ENCODE measurements around the gene FGF6.

FGF6 gene

DNA sequence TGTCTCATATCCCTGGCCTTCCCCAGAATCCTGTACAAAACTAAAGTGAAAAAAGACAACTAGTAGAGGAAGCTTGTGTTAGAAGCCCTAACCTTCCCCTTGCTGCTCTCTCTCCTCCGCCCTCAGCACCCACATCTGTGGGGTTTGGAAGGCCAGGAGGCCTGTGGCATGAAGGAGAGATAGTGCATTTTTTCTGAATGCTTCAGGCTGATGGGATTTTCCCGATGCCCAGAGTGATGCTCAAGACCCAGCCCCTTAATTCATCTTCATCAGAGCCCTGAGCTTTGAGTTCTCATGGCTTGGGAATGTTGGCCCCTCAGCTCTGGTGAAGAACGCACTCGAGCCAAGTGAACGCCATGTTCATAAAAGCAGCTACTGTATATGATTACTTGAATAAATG lies 5.9 kb downstream of the FGF6 start:
- intact Hi-C loops (cut with DNase I; ENCODE audit: low total_unique reads): no loop called here
- Histone ChIP-seq H3K4me1 (no peaks in the 10 kb centered on the region), H3K36me3 (no peaks in the 10 kb centered on the region), H3K4me3 (no peak overlapping the region), H3K27ac (no peak overlapping the region), H3K27me3 (peaks cover 0 to 38% of the 10 kb centered on the region in 2 donors), H3K9me3 (no peaks in the 10 kb centered on the region)
- TF ChIP-seq, protein P1, sequence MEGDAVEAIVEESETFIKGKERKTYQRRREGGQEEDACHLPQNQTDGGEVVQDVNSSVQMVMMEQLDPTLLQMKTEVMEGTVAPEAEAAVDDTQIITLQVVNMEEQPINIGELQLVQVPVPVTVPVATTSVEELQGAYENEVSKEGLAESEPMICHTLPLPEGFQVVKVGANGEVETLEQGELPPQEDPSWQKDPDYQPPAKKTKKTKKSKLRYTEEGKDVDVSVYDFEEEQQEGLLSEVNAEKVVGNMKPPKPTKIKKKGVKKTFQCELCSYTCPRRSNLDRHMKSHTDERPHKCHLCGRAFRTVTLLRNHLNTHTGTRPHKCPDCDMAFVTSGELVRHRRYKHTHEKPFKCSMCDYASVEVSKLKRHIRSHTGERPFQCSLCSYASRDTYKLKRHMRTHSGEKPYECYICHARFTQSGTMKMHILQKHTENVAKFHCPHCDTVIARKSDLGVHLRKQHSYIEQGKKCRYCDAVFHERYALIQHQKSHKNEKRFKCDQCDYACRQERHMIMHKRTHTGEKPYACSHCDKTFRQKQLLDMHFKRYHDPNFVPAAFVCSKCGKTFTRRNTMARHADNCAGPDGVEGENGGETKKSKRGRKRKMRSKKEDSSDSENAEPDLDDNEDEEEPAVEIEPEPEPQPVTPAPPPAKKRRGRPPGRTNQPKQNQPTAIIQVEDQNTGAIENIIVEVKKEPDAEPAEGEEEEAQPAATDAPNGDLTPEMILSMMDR (IDR thresholded peaks at IDR 0.05): no peak
- DNase-seq: no peak

DNA sequence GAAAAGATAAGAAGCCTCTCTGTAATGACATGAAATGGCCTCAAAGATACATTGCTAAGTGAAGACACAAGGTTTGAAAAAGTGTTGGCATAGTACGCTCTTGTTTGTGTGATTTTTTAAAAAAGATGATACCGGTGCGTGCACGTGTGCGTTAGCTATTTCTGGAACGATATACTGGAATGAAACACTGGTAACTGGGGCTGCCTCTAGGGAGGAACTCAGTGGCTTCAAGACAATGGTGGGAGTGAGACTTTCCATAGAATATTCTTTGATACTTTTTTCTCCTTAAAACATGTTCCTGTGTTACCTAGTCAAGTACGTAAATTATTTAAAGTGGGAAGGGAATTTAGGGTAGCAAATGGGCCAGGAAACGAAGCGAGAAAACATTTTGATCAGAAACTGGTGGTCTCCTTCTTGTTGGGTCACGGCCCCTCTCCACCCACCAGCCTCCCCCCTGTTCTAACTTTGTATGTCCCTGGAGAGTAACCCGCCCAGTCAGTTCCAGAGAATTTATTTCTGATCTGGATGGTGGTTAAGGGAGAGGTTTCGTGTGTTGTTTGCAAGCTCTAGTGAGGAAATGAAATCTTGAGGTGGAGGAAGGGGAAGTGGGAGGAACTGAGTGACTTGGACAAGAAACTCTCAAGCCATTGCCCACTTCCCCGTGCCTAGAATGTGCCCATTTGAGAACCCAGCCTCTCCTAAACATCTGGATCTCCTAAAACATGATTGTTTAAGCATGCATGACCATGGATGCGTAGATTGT lies 6.6 kb downstream of the FGF6 start:
- TF ChIP-seq, protein P1 (IDR thresholded peaks at IDR 0.05): no peak
- Histone ChIP-seq H3K27ac (no peak overlapping the region), H3K4me3 (no peak overlapping the region), H3K27me3 (peaks cover 0 to 35% of the 10 kb centered on the region in 2 donors), H3K36me3 (no peaks in the 10 kb centered on the region), H3K9me3 (no peaks in the 10 kb centered on the region), H3K4me1 (no peaks in the 10 kb centered on the region)
- no peak for DNase-seq
- intact Hi-C loops (cut with DNase I; ENCODE audit: low total_unique reads): no loop called here

DNA sequence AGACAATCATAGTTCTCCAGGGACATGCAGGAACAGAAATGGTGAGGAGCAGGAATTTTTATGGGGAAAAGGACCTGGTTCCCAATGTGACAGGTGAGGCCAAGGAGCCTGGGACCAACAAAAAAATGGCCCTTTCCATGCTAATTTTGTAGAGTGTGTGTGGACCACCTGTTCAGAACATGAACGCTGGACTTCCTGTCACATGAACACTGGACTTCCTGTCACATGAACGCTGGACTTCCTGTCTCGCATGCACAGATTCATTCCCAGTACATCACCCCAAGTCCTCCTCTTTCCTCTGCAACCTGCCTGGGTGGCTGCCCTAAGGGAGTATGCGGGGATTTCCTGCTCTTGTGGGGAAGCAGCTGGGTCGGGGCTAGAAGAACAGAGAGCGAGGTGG lies 10.1 kb downstream of the FGF6 start:
- Histone ChIP-seq H3K27me3 (peaks cover 0 to 14% of the 10 kb centered on the region in 2 donors), H3K27ac (no peak overlapping the region), H3K36me3 (no peaks in the 10 kb centered on the region), H3K4me1 (no peaks in the 10 kb centered on the region), H3K4me3 (no peak overlapping the region), H3K9me3 (no peaks in the 10 kb centered on the region)
- TF ChIP-seq, protein P1 (IDR thresholded peaks at IDR 0.05): no peak
- no peak for DNase-seq
- intact Hi-C loops (cut with DNase I; ENCODE audit: low total_unique reads): no loop called here

DNA sequence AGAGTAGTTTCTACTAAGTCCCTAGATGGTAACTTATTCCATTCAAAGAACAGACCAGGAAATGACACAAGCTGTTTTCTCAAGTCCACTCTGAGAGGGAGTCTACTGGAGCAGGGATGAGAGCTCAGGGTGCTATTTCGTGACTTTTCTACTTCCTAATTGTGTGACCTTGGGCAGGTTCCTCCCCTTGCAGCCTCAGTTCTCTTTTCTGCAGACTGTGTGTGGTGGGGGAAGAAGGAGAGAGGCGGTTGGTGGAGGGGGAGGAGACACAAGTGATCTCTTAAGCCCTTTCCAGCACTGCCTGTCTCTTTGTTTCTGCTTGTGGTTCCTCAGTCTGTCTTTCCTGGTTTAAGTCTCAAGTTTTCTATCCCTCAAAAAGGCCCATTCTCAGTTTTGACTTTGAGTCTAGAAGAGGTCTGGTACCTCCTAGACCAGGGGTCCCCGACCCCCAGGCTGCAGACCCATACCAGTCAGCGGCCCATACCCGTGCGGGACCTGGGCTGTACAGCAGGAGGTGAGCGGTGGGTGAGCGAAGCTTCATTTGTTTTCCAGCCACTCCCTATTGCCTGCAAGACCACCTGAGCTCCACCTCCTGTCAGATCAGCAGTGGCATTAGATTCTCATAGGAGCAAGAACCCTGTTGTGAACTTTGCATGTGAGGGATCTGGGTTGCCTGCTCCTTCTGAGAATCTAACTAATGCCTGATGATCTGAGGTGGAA lies 10.7 kb downstream of the FGF6 start:
- Histone ChIP-seq H3K27me3 (peaks cover 0 to 10% of the 10 kb centered on the region in 2 donors), H3K9me3 (no peaks in the 10 kb centered on the region), H3K36me3 (no peaks in the 10 kb centered on the region), H3K4me3 (no peak overlapping the region), H3K27ac (no peak overlapping the region), H3K4me1 (no peaks in the 10 kb centered on the region)
- TF ChIP-seq, protein P1 (IDR thresholded peaks at IDR 0.05): no peak
- no peak for DNase-seq
- intact Hi-C loops (cut with DNase I; ENCODE audit: low total_unique reads): no loop called here

DNA sequence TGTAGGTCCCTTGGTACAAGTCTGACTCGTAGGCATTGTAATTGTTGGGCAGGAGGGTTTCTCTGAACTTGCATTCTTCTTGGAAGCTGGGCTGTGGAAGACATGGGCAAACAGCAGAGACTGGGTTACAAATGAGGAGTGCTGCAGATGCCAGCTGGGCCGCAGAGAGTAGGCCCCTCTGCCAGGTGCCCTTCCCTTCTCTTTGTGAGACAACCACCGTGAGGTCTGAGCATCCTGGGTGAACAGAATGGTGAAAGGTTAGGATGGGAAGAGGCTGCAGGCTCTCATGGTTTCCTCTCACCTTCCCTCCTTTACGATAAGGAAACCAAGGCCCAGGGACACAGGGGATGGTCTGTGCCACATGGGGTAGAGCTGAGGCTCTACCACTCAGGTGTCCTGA lies 11.3 kb downstream of the FGF6 start:
- intact Hi-C loops (cut with DNase I; ENCODE audit: low total_unique reads): no loop called here
- Histone ChIP-seq H3K27ac (no peak overlapping the region), H3K4me1 (no peaks in the 10 kb centered on the region), H3K27me3 (peaks cover 0 to 10% of the 10 kb centered on the region in 2 donors), H3K36me3 (no peaks in the 10 kb centered on the region), H3K4me3 (no peak overlapping the region), H3K9me3 (no peaks in the 10 kb centered on the region)
- TF ChIP-seq, protein P1 (IDR thresholded peaks at IDR 0.05): no peak
- no peak for DNase-seq

Data from tibial artery (tissue), 4 donors.